NCI-H510A (cell line): Measurements from ENCODE around the gene CPLANE2.
"Not testable (repeated sequence)": the region's sequence is repeated elsewhere in the genome, so short reads cannot be mapped to it uniquely, and the experiment has no call there.

Experiments
- DNase-seq: peaks from one replicate; lab custom pipeline; 2025; lab: John Stamatoyannopoulos, UW

The CPLANE2 gene

GRCh38 chr1:16208270-16208987 lies 28.6 kb downstream of the CPLANE2 start:
- no peak for DNase-seq

GRCh38 chr1:16207318-16208269 lies 29.4 kb downstream of the CPLANE2 start:
- no peak for DNase-seq

- DNase-seq: peak; percentile 99
These were observed 30.3 kb downstream of the CPLANE2 start for GRCh38 chr1:16206547-16207317.

- DNase-seq: no peak
These were observed 31.0 kb downstream of the CPLANE2 start for GRCh38 chr1:16205891-16206546.

- no peak for DNase-seq
These were observed 31.7 kb downstream of the CPLANE2 start for GRCh38 chr1:16205334-16205671.

GRCh38 chr1:16204634-16205333 lies 32.2 kb downstream of the CPLANE2 start:
- DNase-seq: no peak

GRCh38 chr1:16204216-16204615 lies 32.8 kb downstream of the CPLANE2 start:
- no peak for DNase-seq

- no peak for DNase-seq
These were observed 33.4 kb downstream of the CPLANE2 start for GRCh38 chr1:16203550-16203949.

GRCh38 chr1:16202281-16203210 lies 34.4 kb downstream of the CPLANE2 start:
- DNase-seq: no peak

- DNase-seq: no peak
These were observed 37.3 kb downstream of the CPLANE2 start for GRCh38 chr1:16199700-16200099.

- DNase-seq: no peak
These were observed 37.9 kb downstream of the CPLANE2 start for GRCh38 chr1:16199157-16199501.

GRCh38 chr1:16198444-16199156 lies 38.4 kb downstream of the CPLANE2 start:
- no peak for DNase-seq

GRCh38 chr1:16196874-16197273 lies 40.1 kb downstream of the CPLANE2 start:
- DNase-seq: no peak

GRCh38 chr1:16196139-16196538 lies 40.8 kb downstream of the CPLANE2 start:
- not testable (repeated sequence) for DNase-seq

- no peak for DNase-seq
These were observed 41.5 kb downstream of the CPLANE2 start for GRCh38 chr1:16195518-16195905.

GRCh38 chr1:16191916-16192546 lies 45.0 kb downstream of the CPLANE2 start:
- no peak for DNase-seq

GRCh38 chr1:16191309-16191708 lies 45.7 kb downstream of the CPLANE2 start:
- no peak for DNase-seq

GRCh38 chr1:16189921-16190621 lies 46.9 kb downstream of the CPLANE2 start:
- DNase-seq: no peak

GRCh38 chr1:16189003-16189402 lies 48.0 kb downstream of the CPLANE2 start:
- no peak for DNase-seq
